Stimulated activated CD8-positive, alpha-beta memory T cell treated with anti-CD3 and anti-CD28 coated beads, Interleukin-4, amount 100 ng/mL, for 48 hours (primary cell): ENCODE data around the gene POP7.
A peak's percentile ranks its signal among the peaks of the same experiment; 100 is the strongest.
"Not testable (repeated sequence)": the region's sequence is repeated elsewhere in the genome, so short reads cannot be mapped to it uniquely, and the experiment has no call there.

ENCODE experiments used
- DNase-seq: peaks from one replicate; pipeline ENCODE4 v3.0.0-alpha.2; 2020

Gene POP7

GRCh38 chr7:100693312-100694097 is 12.4 kb upstream of the POP7 start:
- DNase-seq: no peak

- DNase-seq: peak; percentile 77
Observed at GRCh38 chr7:100694098-100694745, 11.7 kb upstream of the POP7 start, which contains the start of gene GIGYF1. Gene GIGYF1, minus strand, starts transcription at chr7:100694250. Its CDS starts 6,012 bp downstream, at chr7:100688238.

- DNase-seq: no peak
Observed at GRCh38 chr7:100696123-100696521, 9.8 kb upstream of the POP7 start.

GRCh38 chr7:100699018-100699417 is 6.9 kb upstream of the POP7 start:
- DNase-seq: no peak

- not testable (repeated sequence) for DNase-seq
Observed at GRCh38 chr7:100701089-100701488, 4.8 kb upstream of the POP7 start.

GRCh38 chr7:100705320-100705752 is 585 bp upstream of the POP7 start:
- peak; percentile 93 for DNase-seq

- no peak for DNase-seq
Observed at GRCh38 chr7:100706672-100707311, 871 bp downstream of the POP7 start.

GRCh38 chr7:100708395-100708794 is 2.5 kb downstream of the POP7 start:
- no peak for DNase-seq

- DNase-seq: no peak
Observed at GRCh38 chr7:100710452-100710851, 4.5 kb downstream of the POP7 start.

- no peak for DNase-seq
Observed at GRCh38 chr7:100711369-100711768, 5.4 kb downstream of the POP7 start.

- no peak for DNase-seq
Observed at GRCh38 chr7:100714725-100715124, 8.8 kb downstream of the POP7 start.

GRCh38 chr7:100717073-100717472 is 11.2 kb downstream of the POP7 start:
- not testable (repeated sequence) for DNase-seq

GRCh38 chr7:100719523-100720278 is 13.8 kb downstream of the POP7 start:
- no peak for DNase-seq

GRCh38 chr7:100720279-100720670 is 14.4 kb downstream of the POP7 start, which contains the start of gene EPO:
Gene EPO, plus strand, starts transcription at chr7:100720468. Its CDS starts 513 bp downstream, at chr7:100720981.
- DNase-seq: no peak

GRCh38 chr7:100720671-100721504 is 15.0 kb downstream of the POP7 start:
- no peak for DNase-seq

- DNase-seq: no peak
Observed at GRCh38 chr7:100721505-100721812, 15.5 kb downstream of the POP7 start.

- DNase-seq: no peak
Observed at GRCh38 chr7:100722480-100723212, 16.7 kb downstream of the POP7 start.

- no peak for DNase-seq
Observed at GRCh38 chr7:100723732-100724275, 17.9 kb downstream of the POP7 start.

GRCh38 chr7:100724364-100724763 is 18.4 kb downstream of the POP7 start:
- not testable (repeated sequence) for DNase-seq

- DNase-seq: no peak
Observed at GRCh38 chr7:100726996-100727761, 21.3 kb downstream of the POP7 start.
